ENCODE data around the gene STAMBPL1.

The STAMBPL1 gene

GRCh38 chr10:88853155-88853881, 26.7 kb upstream of the STAMBPL1 start:
- DNase-seq (ENCODE audit: extremely low read depth, low read depth), result no peak
- H3K4me3 ChIP-seq (replicated peaks; ENCODE audit: low read depth, low read length), result no peak overlapping the region
- TF ChIP-seq CTCF (IDR thresholded peaks at IDR 0.05; ENCODE audit: low read depth, low read length, missing control alignments), result no peak

GRCh38 chr10:88854684-88855083, 25.4 kb upstream of the STAMBPL1 start:
- no peak overlapping the region for H3K4me3 ChIP-seq (replicated peaks; ENCODE audit: low read depth, low read length)
- DNase-seq (ENCODE audit: extremely low read depth, low read depth), result no peak
- TF ChIP-seq CTCF (IDR thresholded peaks at IDR 0.05; ENCODE audit: low read depth, low read length, missing control alignments), result no peak

GRCh38 chr10:88857831-88858230, 22.2 kb upstream of the STAMBPL1 start:
- no peak for TF ChIP-seq CTCF (IDR thresholded peaks at IDR 0.05; ENCODE audit: low read depth, low read length, missing control alignments)
- H3K4me3 ChIP-seq (replicated peaks; ENCODE audit: low read depth, low read length), result no peak overlapping the region
- DNase-seq (ENCODE audit: extremely low read depth, low read depth), result no peak

GRCh38 chr10:88858491-88858890, 21.6 kb upstream of the STAMBPL1 start:
- no peak for DNase-seq (ENCODE audit: extremely low read depth, low read depth)
- TF ChIP-seq CTCF (IDR thresholded peaks at IDR 0.05; ENCODE audit: low read depth, low read length, missing control alignments), result no peak
- no peak overlapping the region for H3K4me3 ChIP-seq (replicated peaks; ENCODE audit: low read depth, low read length)

GRCh38 chr10:88861036-88861435, 19.0 kb upstream of the STAMBPL1 start:
- DNase-seq (ENCODE audit: extremely low read depth, low read depth), result no peak
- H3K4me3 ChIP-seq (replicated peaks; ENCODE audit: low read depth, low read length), result no peak overlapping the region
- TF ChIP-seq CTCF (IDR thresholded peaks at IDR 0.05; ENCODE audit: low read depth, low read length, missing control alignments), result no peak

GRCh38 chr10:88865281-88865876, 14.7 kb upstream of the STAMBPL1 start:
- no peak overlapping the region for H3K4me3 ChIP-seq (replicated peaks; ENCODE audit: low read depth, low read length)
- TF ChIP-seq CTCF (IDR thresholded peaks at IDR 0.05; ENCODE audit: low read depth, low read length, missing control alignments), result peak; percentile 13
- no peak for DNase-seq (ENCODE audit: extremely low read depth, low read depth)

Data from HFF-Myc (cell line).